ENCODE measurements around the gene LPP.

GRCh38 chr3:188292827-188293226 is 138.9 kb downstream of the LPP start:
- no peak for TF ChIP-seq EZH2 (IDR thresholded peaks at IDR 0.05)
- no peak for TF ChIP-seq POLR2AphosphoS5 (IDR thresholded peaks at IDR 0.05; ENCODE audit: borderline replicate concordance, low read depth, low read length)

All from SK-N-MC (cell line).